KG1 (cell line): ENCODE measurements around the gene PDE6B.
A peak's percentile ranks its signal among the peaks of the same experiment; 100 is the strongest.
"Not testable (repeated sequence)": the region's sequence is repeated elsewhere in the genome, so short reads cannot be mapped to it uniquely, and the experiment has no call there.

Source experiments
- DNase-seq: peaks from one replicate; lab custom pipeline; 2025; lab: John Stamatoyannopoulos, UW

Gene PDE6B

DNA sequence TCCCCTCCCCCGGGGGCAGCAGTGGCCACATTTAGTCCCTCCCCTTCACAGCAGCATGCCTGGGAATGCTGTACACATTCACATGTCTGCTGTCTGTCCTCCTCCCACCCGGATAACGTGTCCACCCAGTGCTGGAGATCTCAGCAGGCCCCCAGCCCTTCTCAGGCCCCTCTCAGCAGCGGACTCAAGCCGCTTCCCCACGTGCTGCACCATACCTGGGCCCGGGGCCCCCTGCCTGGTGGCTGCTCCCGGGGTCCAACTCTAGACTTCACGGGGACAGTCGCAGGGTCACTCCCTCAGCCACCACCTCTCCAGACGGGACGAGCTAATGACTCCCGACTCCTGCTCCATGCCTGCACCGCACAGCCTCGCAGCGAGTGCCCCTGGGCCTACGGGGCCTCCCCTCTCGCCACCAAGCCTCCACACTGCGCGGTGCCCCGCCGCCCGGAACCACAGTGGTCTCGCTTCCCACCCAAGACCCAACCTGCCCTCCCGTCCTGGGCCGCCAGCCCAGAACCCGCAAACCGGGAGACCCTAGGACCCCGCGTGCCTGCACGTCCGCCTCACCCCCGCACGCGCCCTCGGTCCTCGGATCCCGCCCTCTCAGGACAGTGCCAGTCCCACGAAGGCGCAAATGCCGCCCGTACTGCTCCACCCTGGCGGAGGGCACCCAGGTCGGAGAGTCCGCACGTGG, 79.0 kb downstream of the PDE6B start:
- no peak for DNase-seq

DNA sequence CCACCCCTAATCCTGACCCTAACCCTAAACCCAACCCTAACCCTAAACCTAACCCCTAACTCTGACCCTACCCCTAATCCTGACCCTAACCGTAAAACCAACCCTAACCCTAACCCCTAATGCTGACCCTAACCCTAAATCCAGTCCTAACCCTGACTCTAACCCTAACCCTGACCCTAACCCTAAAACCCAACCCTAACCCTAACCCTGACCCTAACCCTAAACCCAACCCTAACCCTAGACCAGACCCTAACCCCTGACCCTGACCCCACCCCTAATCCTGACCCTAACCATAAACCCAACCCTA, 79.6 kb downstream of the PDE6B start:
- DNase-seq, result no peak

DNA sequence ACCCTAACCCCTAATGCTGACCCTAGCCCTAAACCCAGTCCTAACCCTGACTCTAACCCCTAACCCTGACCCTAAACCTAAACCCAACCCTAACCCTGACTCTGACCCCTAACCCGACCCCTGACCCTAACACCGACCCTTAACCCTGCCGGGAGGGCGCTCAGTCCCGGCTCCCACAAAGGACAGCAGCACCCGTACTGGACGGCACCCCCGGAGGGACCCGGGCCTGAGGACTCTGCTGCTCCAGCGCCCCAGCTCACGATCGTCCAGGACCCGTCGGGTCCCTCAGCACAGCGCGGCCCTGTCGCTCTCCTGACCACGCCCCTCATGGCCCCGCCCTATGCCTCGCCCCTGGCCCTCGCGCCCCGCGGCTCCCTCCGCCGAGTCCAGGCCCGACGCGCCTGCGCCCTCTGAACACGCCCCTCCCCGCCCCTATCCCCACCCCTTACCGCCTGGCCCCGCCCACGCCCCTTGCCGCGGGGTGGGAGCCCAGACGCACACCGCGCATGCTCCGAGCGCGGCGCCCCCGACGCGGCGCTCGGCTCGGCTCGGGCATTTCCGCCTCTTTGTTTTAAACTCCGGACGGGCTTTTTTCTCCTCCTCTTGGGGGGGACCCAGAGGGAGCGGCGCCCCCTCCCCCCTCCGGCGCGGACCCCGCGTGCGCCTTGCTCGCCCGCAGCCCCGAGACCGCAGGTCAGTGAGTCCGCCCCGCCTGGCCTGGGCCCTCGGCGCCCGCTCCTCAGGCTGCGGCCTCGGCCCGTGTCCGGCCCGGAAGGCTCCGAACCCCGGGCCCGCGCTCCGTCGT, 80.1 kb downstream of the PDE6B start, which contains the start of gene PCGF3:
PCGF3 (plus strand) TSS at position 555 of the 805 bp plus-strand sequence. CDS start 27,849 bp downstream, outside the sequence.
- DNase-seq, result peak; percentile 84

DNA sequence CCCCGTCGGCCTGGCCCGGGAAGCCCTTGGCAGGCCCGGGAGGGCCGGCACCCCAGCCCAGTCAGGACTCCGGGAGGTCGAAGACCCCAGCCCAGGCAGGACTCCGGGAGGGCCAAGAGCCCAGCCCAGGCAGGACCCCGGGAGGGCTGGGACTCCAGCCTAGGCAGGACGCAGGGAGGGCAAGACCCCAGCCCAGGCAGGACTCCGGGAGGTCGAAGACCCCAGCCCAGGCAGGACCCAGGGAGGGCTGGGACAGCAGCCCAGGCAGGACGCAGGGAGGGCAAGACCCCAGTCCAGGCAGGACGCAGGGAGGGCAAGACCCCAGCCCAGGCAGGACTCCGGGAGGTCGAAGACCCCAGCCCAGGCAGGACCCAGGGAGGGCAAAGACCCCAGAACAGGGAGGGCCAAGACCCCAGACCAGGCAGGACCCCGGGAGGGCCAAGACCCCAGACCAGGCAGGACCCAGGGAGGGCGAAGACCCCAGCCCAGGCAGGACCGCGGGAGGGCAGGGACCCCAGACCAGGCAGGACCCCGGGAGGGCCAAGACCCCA, 80.8 kb downstream of the PDE6B start:
- not testable (repeated sequence) for DNase-seq

DNA sequence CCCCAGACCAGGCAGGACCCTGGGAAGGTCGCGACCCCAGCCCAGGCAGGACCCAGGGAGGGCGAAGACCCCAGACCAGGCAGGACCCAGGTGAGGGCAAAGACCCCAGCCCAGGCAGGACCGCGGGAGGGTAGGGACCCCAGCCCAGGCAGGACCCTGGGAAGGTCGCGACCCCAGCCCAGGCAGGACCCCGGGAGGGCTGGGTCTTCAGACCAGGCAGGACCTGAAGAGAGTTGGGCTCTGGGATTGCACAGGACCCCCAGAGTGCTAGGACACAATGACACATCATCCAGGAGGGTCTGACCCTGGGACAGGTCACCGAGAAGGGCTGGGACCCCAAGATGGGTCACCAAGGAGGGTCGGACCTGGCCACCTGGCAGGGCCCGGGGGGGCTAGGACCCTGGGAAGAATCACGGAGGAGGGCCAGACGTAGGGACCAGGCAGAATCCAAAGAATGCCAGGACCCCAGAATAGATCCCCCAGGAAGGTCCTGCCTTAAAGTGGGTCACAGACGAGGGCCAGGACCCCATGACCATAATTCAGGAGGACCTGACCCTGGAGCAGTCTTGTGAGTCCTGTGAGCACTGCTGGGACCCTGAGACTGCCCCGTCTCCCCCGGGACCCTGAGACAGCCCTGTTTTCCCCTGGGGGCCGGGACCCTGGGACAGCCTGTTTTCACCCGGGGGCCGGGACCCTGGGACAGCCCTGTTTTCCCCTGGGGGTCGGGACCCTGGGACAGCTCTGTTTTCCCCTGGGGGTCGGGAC, 81.6 kb downstream of the PDE6B start:
- no peak for DNase-seq

DNA sequence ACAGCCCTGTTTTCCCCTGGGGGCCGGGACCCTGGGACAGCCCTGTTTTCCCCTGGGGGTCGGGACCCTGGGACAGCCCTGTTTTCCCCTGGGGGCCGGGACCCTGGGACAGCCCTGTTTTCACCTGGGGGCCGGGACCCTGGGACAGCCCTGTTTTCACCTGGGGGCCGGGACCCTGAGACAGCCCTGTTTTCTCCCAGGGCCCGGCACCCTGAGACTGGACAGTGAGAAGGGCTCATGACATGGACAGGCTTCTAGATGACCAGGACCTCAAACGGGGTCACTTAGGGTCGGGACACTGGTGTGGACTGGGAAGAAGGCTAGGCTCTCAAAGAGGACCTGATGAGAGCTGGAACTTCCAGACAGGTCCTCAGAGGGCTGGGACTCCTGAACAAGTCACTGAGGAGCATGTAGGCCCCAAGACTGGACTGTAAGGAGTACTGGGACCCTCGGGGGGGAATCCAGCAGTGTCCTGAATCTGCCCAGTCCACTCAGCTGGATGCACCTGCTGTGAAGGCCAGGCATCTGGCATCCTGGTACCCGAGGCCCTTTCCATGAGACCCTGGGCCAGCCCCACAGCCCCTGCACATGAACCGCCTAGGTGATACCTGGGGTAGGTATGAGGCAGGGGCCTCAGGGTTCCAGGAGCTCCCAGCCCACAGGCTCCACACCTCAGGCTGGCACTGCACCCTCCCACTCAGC, 82.7 kb downstream of the PDE6B start:
- no peak for DNase-seq

DNA sequence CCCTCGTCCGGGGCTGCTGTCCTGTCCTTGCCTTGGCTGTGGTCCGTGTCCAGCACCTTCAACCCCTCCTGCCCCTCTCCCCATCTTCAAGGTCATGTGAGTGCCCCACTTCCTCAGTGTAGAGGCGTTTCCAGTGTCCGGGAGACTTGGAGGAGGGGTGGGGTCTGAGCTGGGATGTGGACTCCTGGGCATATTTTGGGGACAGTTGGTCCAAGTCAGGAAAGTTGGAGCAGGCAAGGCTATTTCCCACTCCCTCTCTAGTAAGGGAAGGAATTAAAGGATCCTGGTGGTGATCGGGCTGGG, 83.2 kb downstream of the PDE6B start:
- DNase-seq, result no peak

DNA sequence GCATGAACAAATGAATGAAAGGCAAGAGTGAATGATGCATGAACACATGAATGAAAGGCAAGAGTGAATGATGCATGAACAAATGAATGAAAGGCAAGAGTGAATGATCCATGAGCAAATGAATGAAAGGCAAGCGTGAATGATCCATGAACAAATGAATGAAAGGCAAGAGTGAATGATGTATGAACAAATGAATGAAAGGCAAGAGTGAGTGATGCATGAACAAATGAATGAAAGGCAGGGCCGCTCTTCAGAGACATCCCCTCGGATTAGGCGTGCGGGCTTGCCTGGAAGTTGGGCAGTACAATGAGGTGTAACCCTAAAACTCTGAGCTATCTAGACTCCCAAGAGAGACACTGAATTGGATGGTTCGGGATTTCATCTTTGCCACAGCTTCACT, 84.0 kb downstream of the PDE6B start:
- DNase-seq, result no peak

DNA sequence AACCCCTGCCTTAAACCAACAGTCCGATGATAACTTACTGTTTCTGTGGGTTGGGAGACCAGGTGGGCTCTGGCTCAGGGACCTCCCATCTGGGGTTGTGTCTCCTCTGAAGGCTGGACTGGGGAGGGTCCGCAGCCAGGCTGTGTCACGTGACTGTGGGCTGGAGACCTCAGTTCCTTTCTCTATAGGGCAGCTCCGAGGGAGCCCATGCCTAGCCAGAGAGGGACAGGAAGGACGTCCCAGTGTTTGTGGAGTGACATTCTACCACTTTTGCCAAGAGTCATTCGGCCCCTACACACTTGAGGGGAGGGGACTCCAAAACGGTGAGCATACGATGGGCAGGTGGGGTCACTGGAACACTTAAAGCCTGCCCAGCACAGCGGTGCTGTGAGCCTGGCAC, 84.7 kb downstream of the PDE6B start:
- no peak for DNase-seq

DNA sequence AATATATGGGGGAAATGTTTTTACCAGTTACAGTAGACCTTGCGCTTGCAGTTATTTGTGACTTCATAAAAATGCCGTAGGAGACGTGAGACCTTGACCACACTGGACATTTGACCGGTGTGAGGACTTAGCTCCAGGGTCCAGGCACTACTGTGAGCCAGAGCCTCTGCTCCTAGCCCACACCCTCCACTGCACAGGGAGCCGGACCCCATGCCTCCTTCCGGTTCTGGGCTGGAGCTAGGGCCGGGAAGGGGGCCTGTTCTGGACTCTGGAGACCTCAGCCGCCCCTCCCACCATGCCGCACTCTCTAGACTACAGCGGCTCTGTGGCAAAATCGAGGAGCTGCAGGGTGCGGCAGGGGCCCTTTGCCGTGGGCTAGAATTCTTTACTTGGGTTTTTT, 85.5 kb downstream of the PDE6B start:
- DNase-seq, result no peak

DNA sequence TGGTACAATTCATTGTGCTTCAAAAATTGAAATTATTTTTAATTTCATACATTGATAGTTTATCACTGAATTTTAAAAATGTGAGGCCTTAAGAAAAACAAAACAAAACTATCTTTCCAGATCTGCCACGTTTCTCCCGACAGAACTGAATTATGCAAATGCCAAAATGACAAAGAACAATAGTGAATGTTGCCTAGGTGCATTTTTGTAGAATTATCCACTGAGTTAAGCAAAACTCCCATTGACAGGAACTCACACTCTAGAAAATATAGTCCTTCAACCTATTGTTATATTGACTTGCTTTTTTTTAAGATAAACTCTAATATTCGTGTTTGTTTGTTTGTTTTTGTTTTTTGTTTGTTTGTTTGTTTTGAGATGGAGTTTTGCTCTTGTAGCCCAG, 86.7 kb downstream of the PDE6B start:
- no peak for DNase-seq

DNA sequence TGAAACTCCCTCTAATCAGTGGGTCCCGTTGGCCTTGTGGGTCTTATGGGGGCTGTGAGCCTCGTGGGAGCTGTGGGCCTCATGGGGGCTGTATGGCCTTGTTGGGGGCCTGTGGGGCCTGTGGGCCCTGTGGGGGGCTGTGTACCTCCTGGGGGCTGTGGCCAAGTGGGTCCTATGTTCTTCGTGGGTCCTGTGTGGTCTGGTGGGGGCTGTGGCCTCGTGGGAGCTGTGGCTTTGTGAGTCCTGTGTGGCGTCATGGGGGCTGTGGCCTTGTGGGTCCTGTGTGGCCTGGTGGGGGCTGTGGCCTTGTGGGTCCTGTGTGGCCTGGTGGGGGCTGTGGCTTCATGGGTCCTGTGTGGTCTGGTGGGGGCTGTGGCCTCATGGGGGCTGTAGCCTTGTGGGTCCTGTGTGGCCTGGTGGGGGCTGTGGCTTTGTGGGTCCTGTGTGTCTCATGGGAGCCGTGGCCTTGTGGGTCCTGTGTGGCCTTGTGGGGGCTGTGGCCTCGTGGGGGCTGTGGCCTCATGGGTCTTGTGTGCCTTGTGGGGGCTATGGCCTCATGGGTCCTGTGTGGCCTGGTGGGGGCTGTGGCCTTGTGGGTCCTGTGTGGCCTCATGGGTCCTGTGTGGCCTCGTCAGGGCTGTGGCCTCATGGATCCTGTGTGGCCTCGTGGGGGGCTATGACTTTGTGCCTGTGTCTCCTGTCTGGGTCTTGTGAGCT, 87.7 kb downstream of the PDE6B start:
- DNase-seq, result no peak

DNA sequence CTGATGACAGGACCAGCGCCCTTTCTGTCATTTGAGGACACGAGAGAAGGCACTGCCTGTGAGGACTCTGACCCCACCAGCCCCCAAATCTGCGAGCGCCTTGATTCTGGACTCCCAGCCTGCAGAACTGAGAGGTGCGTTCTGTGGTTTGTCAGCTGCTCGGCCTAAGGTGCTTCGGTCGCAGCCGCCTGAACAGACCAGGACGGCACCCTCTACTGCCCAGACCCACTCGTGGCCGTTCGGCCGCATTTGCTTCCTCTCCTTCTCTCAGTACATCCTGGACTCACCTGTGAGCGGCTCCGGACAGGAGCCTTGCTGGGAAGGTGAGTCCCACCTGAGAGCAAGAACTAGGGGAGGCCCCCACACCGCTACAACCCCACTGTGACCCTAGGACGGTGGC, 88.7 kb downstream of the PDE6B start:
- DNase-seq, result no peak

DNA sequence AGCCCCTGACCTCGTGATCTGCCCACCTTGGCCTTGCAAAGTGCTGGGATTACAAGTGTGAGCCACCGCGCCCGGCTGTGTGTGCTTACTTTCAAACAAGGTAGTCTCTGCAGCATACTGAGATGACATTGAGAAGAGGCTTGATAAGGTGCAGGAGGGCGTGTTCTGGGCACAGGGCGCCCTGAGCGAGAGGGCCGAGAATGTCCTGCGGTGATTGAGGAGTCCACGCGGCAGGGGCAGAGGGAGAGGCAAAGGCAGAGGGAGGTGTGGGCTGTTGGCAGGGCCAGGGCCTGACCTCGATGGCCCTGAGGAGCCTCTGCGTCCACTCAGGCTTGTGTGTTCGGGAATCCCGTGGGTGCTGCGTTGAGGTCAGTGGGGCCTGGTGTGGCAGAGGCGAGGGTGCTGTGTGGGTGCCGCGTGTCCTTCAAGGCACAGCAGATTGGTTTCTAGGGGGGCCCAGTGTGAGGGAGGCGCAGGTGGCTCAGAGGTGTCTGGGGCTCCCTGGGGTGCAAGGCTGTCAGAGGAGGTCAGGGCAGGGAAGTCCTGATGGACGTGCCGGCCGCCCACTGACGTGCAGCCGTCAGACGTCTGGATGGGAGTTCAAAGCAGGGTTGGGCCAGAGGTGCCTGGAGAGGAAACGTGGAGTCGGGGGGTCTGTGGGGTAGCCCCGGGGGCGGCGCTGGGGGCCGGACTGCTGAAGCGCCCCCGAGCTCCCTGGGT, 92.4 kb downstream of the PDE6B start:
- no peak for DNase-seq

DNA sequence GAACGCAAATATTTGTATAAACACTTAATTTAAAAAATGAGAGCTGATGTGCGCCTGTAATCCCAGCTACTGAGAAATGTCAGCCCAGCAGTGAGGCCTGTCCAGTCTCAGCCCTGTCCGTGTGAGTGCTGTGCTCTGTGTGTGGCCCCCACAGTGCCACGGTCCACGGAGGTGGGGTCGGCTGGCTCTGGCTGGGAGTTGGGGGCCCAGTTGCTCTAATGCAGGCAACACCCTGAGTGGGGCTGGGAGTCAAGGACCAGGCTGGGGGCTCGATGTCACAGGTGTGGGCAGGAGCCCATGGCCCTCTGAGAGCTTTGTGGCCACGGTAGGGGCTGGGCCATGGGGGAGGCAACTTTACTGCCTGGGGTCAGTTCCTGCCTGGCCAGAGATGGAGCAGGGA, 93.1 kb downstream of the PDE6B start:
- DNase-seq, result no peak
